GM12878 (cell line): ENCODE results near the gene ZNF708. TPM values are rescaled to one million over a fixed set of nuclear protein-coding genes. Genes with fewer than 3 reads are reported as not detected.

ENCODE experiments used
- CREM ChIP-seq: IDR thresholded peaks from 2 replicates; pipeline ENCODE4 v1.6.1; 2014; ENCODE audit warnings: antibody characterized with exemption, low read depth
- EED ChIP-seq: sonication (generic); IDR thresholded peaks from 2 replicates; pipeline ENCODE4 v1.6.1; 2016; ENCODE audit warnings: antibody characterized with exemption, low read depth
- EP300 ChIP-seq, 2 experiments: fragments of 150-350 bp in 1 of 2; IDR thresholded peaks; 2 replicates each; pipeline ENCODE4 v1.6.1; 2011 to 2012; ENCODE audit warnings: low read depth in 2 of 2, low read length in 2 of 2, borderline replicate concordance in 1 of 2, improper control_type of control experiment in 1 of 2, inconsistent platforms in 1 of 2; ENCODE audit not compliant: control insufficient read depth in 1 of 2
- FOXK2 ChIP-seq: fragments of 450-650 bp; IDR thresholded peaks from 2 replicates; pipeline ENCODE4 v1.6.1; 2017; ENCODE audit warnings: mild to moderate bottlenecking, moderate library complexity
- FOXM1 ChIP-seq: IDR thresholded peaks from 2 replicates; pipeline ENCODE4 v1.6.1; 2012; ENCODE audit warnings: low read depth, mild to moderate bottlenecking, inconsistent platforms, low read length, moderate library complexity
- MEF2B ChIP-seq: fragments of 450-650 bp; IDR thresholded peaks from 2 replicates; pipeline ENCODE4 v1.6.1; 2018; ENCODE audit warnings: mild to moderate bottlenecking, moderate library complexity; ENCODE audit not compliant: partially characterized antibody, poor library complexity, severe bottlenecking
- PAX8 ChIP-seq: fragments of 450-650 bp; IDR thresholded peaks from 2 replicates; pipeline ENCODE4 v1.6.1; 2017; ENCODE audit warnings: mild to moderate bottlenecking, moderate library complexity
- RBBP5 ChIP-seq: fragments of 200-600 bp; sonication (generic); conservative IDR thresholded peaks from 2 replicates; pipeline ENCODE4 v1.6.1; 2016
- SKIL ChIP-seq: fragments of 450-650 bp; IDR thresholded peaks from 2 replicates; pipeline ENCODE4 v1.6.1; 2017; ENCODE audit warnings: mild to moderate bottlenecking, low read depth, inconsistent platforms; ENCODE audit not compliant: poor library complexity, severe bottlenecking
- SMAD5 ChIP-seq: IDR thresholded peaks from 2 replicates; pipeline ENCODE4 v1.6.1; 2016; ENCODE audit warnings: antibody characterized with exemption, low read depth
- SRF ChIP-seq, 2 experiments: IDR thresholded peaks; 2 replicates each; pipeline ENCODE4 v1.6.1; 2011; ENCODE audit warnings: low read depth in 2 of 2, low read length in 2 of 2, mild to moderate bottlenecking in 1 of 2, moderate library complexity in 1 of 2
- STAT1 ChIP-seq: fragments of 450-650 bp; conservative IDR thresholded peaks from 2 replicates; pipeline ENCODE4 v1.6.1; 2014; ENCODE audit warnings: antibody characterized with exemption, mild to moderate bottlenecking
- TCF12 ChIP-seq: IDR thresholded peaks from 2 replicates; pipeline ENCODE4 v1.6.1; 2011; ENCODE audit warnings: low read depth, mild to moderate bottlenecking, low read length
- TCF7 ChIP-seq: IDR thresholded peaks from 2 replicates; pipeline ENCODE4 v1.6.1; 2014; ENCODE audit warnings: antibody characterized with exemption, borderline replicate concordance
- USF1 ChIP-seq: IDR thresholded peaks from 2 replicates; pipeline ENCODE4 v1.6.1; 2011; ENCODE audit warnings: borderline replicate concordance, low read depth, mild to moderate bottlenecking, moderate library complexity, mixed read lengths, low read length; ENCODE audit not compliant: insufficient read depth; ENCODE audit errors: extremely low read length
- WRNIP1 ChIP-seq: IDR thresholded peaks from 2 replicates; pipeline ENCODE4 v1.6.1; 2011; ENCODE audit warnings: low read depth, low read length, improper control_type of control experiment, borderline replicate concordance
- ZNF207 ChIP-seq: fragments of 450-650 bp; IDR thresholded peaks from 2 replicates; pipeline ENCODE4 v1.6.1; 2014; ENCODE audit warnings: antibody characterized with exemption, mild to moderate bottlenecking, borderline replicate concordance
- ZNF622 ChIP-seq: fragments of 450-650 bp; IDR thresholded peaks from 2 replicates; pipeline ENCODE4 v1.6.1; 2017; ENCODE audit warnings: mild to moderate bottlenecking, inconsistent platforms
- polyA plus RNA-seq, 11 experiments: library from polyadenylated mRNA; depleted of rRNA in 4 of 11; unstranded in 6 of 11; stranded (reverse) in 5 of 11; fragments of >200 nt; fragmentation: Nextera tagmentation in 4 of 11; fragmentation: Illumina TruSeq in 1 of 11; extraction: Ambion mirVana in 4 of 11; extraction: Trizol in 1 of 11; gene quantifications; 1 replicate in 1 of 11; 2 replicates in 10 of 11; pipeline versions ENCODE4 v1.2.1 to v1.2.3, GENCODE V29; 2011 to 2016; ENCODE audit warnings: inconsistent platforms in 2 of 11, missing spikeins in 2 of 11, low read depth in 1 of 11
- total RNA-seq, 4 experiments: library from RNA; depleted of rRNA in 3 of 4; stranded (reverse); fragments of >200 nt in 3 of 4; fragmentation: Illumina TruSeq in 1 of 4; extraction: Trizol in 1 of 4; gene quantifications; 2 replicates each; pipeline versions ENCODE4 v1.2.1 to v1.2.3, GENCODE V29; 2013 to 2021
- TF ChIP-seq, protein P1 (sequence below): fragments of 450-650 bp; IDR thresholded peaks from 2 replicates; pipeline ENCODE4 v1.6.1; 2017; ENCODE audit warnings: mild to moderate bottlenecking, moderate library complexity
- TF ChIP-seq, protein P2 (sequence below): IDR thresholded peaks from 2 replicates; pipeline ENCODE4 v1.6.1; 2012; ENCODE audit warnings: low read length, inconsistent platforms

The ZNF708 gene
- total and polyA plus RNA-seq, 10 of the 15 experiments (the other 5 are each of a cell fraction or from before 2014, with no cell fraction given): 2.7 to 15.9 (median 8.4) TPM

GRCh38 chr19:21328885-21329605 is at the start of gene ZNF708 (continued):
- TF ChIP-seq SKIL (no peak), PAX8 (no peak), RBBP5 (no peak), CREM (peak; percentile 29; the same call in 1 of the 2 replicates), FOXK2 (no peak), SMAD5 (peak; percentile 50; the same call in 1 of the 2 replicates), STAT1 (no peak), EP300 (IDR thresholded peaks at IDR 0.05; ENCODE audit: borderline replicate concordance in 1 of 2, control insufficient read depth in 1 of 2, low read depth in 2 of 2, low read length in 2 of 2) (no peak), EED (peak; percentile 19; the same call in 1 of the 2 replicates), ZNF622 (no peak), FOXM1 (no peak), WRNIP1 (no peak), SRF (IDR thresholded peaks at IDR 0.05; ENCODE audit: low read depth in 2 of 2, low read length in 2 of 2) (peak; percentile 21 to 89; a peak in 2 of 4 replicates), USF1 (no peak), ZNF207 (no peak), MEF2B (peak; percentile 28), TCF7 (no peak), TCF12 (peak; percentile 47; the same call in 1 of the 2 replicates)
- TF ChIP-seq, protein P1, sequence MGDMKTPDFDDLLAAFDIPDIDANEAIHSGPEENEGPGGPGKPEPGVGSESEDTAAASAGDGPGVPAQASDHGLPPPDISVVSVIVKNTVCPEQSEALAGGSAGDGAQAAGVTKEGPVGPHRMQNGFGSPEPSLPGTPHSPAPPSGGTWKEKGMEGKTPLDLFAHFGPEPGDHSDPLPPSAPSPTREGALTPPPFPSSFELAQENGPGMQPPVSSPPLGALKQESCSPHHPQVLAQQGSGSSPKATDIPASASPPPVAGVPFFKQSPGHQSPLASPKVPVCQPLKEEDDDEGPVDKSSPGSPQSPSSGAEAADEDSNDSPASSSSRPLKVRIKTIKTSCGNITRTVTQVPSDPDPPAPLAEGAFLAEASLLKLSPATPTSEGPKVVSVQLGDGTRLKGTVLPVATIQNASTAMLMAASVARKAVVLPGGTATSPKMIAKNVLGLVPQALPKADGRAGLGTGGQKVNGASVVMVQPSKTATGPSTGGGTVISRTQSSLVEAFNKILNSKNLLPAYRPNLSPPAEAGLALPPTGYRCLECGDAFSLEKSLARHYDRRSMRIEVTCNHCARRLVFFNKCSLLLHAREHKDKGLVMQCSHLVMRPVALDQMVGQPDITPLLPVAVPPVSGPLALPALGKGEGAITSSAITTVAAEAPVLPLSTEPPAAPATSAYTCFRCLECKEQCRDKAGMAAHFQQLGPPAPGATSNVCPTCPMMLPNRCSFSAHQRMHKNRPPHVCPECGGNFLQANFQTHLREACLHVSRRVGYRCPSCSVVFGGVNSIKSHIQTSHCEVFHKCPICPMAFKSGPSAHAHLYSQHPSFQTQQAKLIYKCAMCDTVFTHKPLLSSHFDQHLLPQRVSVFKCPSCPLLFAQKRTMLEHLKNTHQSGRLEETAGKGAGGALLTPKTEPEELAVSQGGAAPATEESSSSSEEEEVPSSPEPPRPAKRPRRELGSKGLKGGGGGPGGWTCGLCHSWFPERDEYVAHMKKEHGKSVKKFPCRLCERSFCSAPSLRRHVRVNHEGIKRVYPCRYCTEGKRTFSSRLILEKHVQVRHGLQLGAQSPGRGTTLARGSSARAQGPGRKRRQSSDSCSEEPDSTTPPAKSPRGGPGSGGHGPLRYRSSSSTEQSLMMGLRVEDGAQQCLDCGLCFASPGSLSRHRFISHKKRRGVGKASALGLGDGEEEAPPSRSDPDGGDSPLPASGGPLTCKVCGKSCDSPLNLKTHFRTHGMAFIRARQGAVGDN: 0 out of 2 replicates have a peak, but pooled peaks have one; percentile 46
- TF ChIP-seq, protein P2, sequence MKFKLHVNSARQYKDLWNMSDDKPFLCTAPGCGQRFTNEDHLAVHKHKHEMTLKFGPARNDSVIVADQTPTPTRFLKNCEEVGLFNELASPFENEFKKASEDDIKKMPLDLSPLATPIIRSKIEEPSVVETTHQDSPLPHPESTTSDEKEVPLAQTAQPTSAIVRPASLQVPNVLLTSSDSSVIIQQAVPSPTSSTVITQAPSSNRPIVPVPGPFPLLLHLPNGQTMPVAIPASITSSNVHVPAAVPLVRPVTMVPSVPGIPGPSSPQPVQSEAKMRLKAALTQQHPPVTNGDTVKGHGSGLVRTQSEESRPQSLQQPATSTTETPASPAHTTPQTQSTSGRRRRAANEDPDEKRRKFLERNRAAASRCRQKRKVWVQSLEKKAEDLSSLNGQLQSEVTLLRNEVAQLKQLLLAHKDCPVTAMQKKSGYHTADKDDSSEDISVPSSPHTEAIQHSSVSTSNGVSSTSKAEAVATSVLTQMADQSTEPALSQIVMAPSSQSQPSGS: no peak
